Epidermal melanocyte (primary cell): Measurements from ENCODE around the gene GABARAPL1.
"Not testable (repeated sequence)": the region's sequence is repeated elsewhere in the genome, so short reads cannot be mapped to it uniquely, and the experiment has no call there.

Source experiments
- DNase-seq: peaks from one replicate; pipeline ENCODE4 v3.0.0; 2011; ENCODE audit warnings: low spot score; ENCODE audit not compliant: insufficient read length

GABARAPL1 gene

GRCh38 chr12:10212739-10213131, at the start of gene GABARAPL1:
TSS of gene GABARAPL1 (plus strand) at chr12:10212877. CDS start at chr12:10213130, 253 bp downstream.
- peak; percentile 58 for DNase-seq

- DNase-seq, result no peak
Observed at GRCh38 chr12:10163084-10163483, 49.6 kb upstream of the GABARAPL1 start.

- DNase-seq, result no peak
Observed at GRCh38 chr12:10165421-10165820, 47.3 kb upstream of the GABARAPL1 start.

- no peak for DNase-seq
Observed at GRCh38 chr12:10167599-10167998, 45.1 kb upstream of the GABARAPL1 start.

GRCh38 chr12:10169104-10169503, 43.6 kb upstream of the GABARAPL1 start:
- DNase-seq, result no peak

- no peak for DNase-seq
Observed at GRCh38 chr12:10170216-10170615, 42.5 kb upstream of the GABARAPL1 start.

GRCh38 chr12:10171973-10172728, 40.5 kb upstream of the GABARAPL1 start, which contains the start of gene OLR1:
TSS of gene OLR1 (minus strand) at chr12:10172132. CDS start at chr12:10172077, 55 bp downstream.
- DNase-seq, result no peak

GRCh38 chr12:10174986-10175614, 37.6 kb upstream of the GABARAPL1 start:
- DNase-seq, result no peak

GRCh38 chr12:10175846-10176636, 36.6 kb upstream of the GABARAPL1 start:
- DNase-seq, result no peak

GRCh38 chr12:10178821-10179220, 33.9 kb upstream of the GABARAPL1 start, which contains the start of gene TMEM52B:
TSS of gene TMEM52B (plus strand) at chr12:10179032. CDS start at chr12:10179575, 543 bp downstream.
- DNase-seq, result no peak

GRCh38 chr12:10179776-10180181, 32.9 kb upstream of the GABARAPL1 start:
- no peak for DNase-seq

GRCh38 chr12:10182354-10183049, 30.2 kb upstream of the GABARAPL1 start:
- no peak for DNase-seq

- DNase-seq, result peak; percentile 23
Observed at GRCh38 chr12:10184261-10184843, 28.3 kb upstream of the GABARAPL1 start.

- DNase-seq, result no peak
Observed at GRCh38 chr12:10186299-10186698, 26.4 kb upstream of the GABARAPL1 start.

GRCh38 chr12:10186958-10187357, 25.7 kb upstream of the GABARAPL1 start:
- DNase-seq, result not testable (repeated sequence)

GRCh38 chr12:10189653-10190052, 23.0 kb upstream of the GABARAPL1 start:
- no peak for DNase-seq

GRCh38 chr12:10190558-10191388, 21.9 kb upstream of the GABARAPL1 start:
- DNase-seq, result peak; percentile 75

- peak; percentile 46 for DNase-seq
Observed at GRCh38 chr12:10191865-10192264, 20.8 kb upstream of the GABARAPL1 start.

GRCh38 chr12:10194160-10194670, 18.5 kb upstream of the GABARAPL1 start:
- no peak for DNase-seq

- no peak for DNase-seq
Observed at GRCh38 chr12:10196210-10196609, 16.5 kb upstream of the GABARAPL1 start.
